ENCODE results near the gene CDC123.
"Not testable (repeated sequence)": the region's sequence is repeated elsewhere in the genome, so short reads cannot be mapped to it uniquely, and the experiment has no call there.

Gene CDC123

GRCh38 chr10:12165999-12166775, 29.8 kb upstream of the CDC123 start:
- Histone ChIP-seq H3K9me3 (replicated peaks in 1 of 11) (no peaks in the 10 kb centered on the region), H3K27ac (no peak overlapping the region), H4K20me1 (peaks cover 0 to 6% (median 0%) of the 10 kb centered on the region in 11 experiments; a peak in 1 of 22 replicates), H3K4me3 (no peak overlapping the region), H3K4me1 (no peaks in the 10 kb centered on the region), H3K27me3 (no peaks in the 10 kb centered on the region), H3K9ac (no peak overlapping the region), H3K36me3 (peaks cover 94 to 100% (median 100%) of the 10 kb centered on the region in 11 experiments), H3K4me2 (no peak overlapping the region)
- TF ChIP-seq Cebpa-rat (IDR thresholded peaks at IDR 0.05): no peak

- H3K27ac ChIP-seq, H3K4me3 ChIP-seq: not testable (repeated sequence)
These were observed 24.5 kb upstream of the CDC123 start for GRCh38 chr10:12171512-12171911.

DNA sequence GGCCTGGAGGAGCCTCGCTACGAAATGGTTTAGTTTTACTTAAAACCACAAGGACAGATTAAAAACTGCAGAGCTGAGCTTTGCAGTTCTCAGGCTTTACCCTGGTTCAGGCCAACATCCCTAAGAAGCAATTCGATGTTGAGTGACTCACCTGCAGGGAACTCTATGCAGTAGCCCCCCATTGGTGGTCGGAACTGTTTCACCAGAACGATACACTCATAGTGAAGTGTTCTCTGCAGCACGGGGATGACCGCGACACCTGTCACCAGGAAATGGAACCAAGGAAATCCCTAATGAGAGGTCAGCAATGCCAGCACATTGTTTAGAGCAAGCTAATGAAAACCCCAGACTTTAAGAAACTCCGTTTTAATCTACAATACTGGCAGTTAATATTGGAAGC, 18.3 kb upstream of the CDC123 start:
- Histone ChIP-seq H3K36me3 (peaks cover 63 to 99% (median 93%) of the 10 kb centered on the region in 11 experiments), H4K20me1 (peaks cover 0 to 21% (median 0%) of the 10 kb centered on the region in 11 experiments; a peak in 4 of 22 replicates), H3K4me3 (no peak overlapping the region), H3K27me3 (no peaks in the 10 kb centered on the region), H3K9me3 (replicated peaks in 1 of 11) (no peaks in the 10 kb centered on the region), H3K27ac (no peak overlapping the region), H3K9ac (no peak overlapping the region), H3K4me2 (no peak overlapping the region), H3K4me1 (peaks cover 10 to 48% (median 42%) of the 10 kb centered on the region in 10 experiments)
- no peak for TF ChIP-seq Cebpa-rat (IDR thresholded peaks at IDR 0.05)

More at GRCh38 chr10:12171512-12171911, 24.5 kb upstream of the CDC123 start:
- H3K36me3 ChIP-seq: peaks cover 96 to 100% (median 100%) of the 10 kb centered on the region in 11 experiments
- not testable (repeated sequence) for H3K4me1 ChIP-seq; H4K20me1 ChIP-seq; H3K27me3 ChIP-seq; H3K9ac ChIP-seq; H3K4me2 ChIP-seq; H3K9me3 ChIP-seq (replicated peaks in 1 of 11)

GRCh38 chr10:12179606-12180170, 16.3 kb upstream of the CDC123 start:
- peak overlapping the region in 1 of 11 experiments; percentile 8; a peak in 1 of 22 replicates for H3K9ac ChIP-seq
- peaks cover 53 to 99% (median 92%) of the 10 kb centered on the region in 11 experiments for H3K36me3 ChIP-seq
- no peaks in the 10 kb centered on the region for H3K27me3 ChIP-seq
- H3K4me2 ChIP-seq: peak overlapping the region in 10 of 11 experiments; percentile 4 to 79 (median 53); a peak in 18 of 22 replicates
- H3K9me3 ChIP-seq (replicated peaks in 1 of 11): no peaks in the 10 kb centered on the region
- peaks cover 16 to 61% (median 52%) of the 10 kb centered on the region in 10 experiments for H3K4me1 ChIP-seq
- peak overlapping the region in 8 of 11 experiments; percentile 20 to 73 (median 44); a peak in 9 of 22 replicates for H3K27ac ChIP-seq
- H4K20me1 ChIP-seq: peaks cover 0 to 21% (median 0%) of the 10 kb centered on the region in 11 experiments; a peak in 4 of 22 replicates
- no peak overlapping the region for H3K4me3 ChIP-seq
- TF ChIP-seq Cebpa-rat (IDR thresholded peaks at IDR 0.05): no peak

GRCh38 chr10:12180221-12180974, 15.6 kb upstream of the CDC123 start:
- Histone ChIP-seq H3K4me3 (no peak overlapping the region), H3K4me1 (peaks cover 16 to 61% (median 52%) of the 10 kb centered on the region in 10 experiments), H3K9ac (0 out of 22 replicates have a peak overlapping the region, but pooled peaks of 1 of the 11 experiments have one; percentile 11), H3K27me3 (no peaks in the 10 kb centered on the region), H3K9me3 (replicated peaks in 1 of 11) (no peaks in the 10 kb centered on the region), H3K4me2 (peak overlapping the region in 10 of 11 experiments; percentile 26 to 79 (median 63); a peak in 17 of 22 replicates), H3K36me3 (peaks cover 53 to 99% (median 92%) of the 10 kb centered on the region in 11 experiments), H3K27ac (peak overlapping the region in 9 of 11 experiments; percentile 20 to 73 (median 54); a peak in 12 of 22 replicates), H4K20me1 (peaks cover 0 to 21% (median 0%) of the 10 kb centered on the region in 11 experiments; a peak in 4 of 22 replicates)
- TF ChIP-seq Cebpa-rat (IDR thresholded peaks at IDR 0.05): no peak

DNA sequence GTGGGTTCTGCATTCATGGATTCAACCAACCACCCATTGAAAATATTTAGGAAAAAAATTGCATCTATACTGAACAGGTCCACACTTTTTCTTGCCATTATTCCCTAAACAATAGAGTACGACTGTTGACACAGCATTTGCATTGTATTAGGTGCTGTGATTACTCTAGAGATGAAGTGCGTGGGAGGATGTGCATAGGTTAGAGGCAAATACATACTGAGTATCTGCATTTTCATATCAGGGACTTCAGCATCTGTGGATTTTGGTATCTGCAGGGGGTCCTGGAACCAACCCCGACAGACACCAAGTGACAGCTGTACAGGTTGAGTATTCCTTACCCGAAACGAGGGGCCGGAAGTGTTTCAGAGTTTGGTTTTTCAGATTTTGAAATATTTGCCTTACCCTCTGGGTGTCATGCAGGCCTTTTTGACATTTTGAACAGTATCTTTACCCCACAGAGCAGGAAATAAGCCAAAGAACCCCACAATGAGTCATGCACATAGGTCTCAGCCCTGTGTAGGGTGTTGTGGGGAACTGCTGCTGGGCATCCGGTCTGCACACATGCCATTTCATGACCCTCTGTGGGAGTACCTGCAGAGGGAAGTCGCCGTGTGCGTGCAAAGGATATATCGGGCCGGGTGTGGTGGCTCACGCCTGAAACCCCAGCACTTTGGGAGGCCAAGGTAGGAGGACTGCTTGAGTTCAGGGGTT, 14.8 kb upstream of the CDC123 start:
- no peak for TF ChIP-seq Cebpa-rat (IDR thresholded peaks at IDR 0.05)
- Histone ChIP-seq H3K36me3 (peaks cover 53 to 99% (median 92%) of the 10 kb centered on the region in 11 experiments), H3K27ac (peak overlapping the region in 9 of 11 experiments; percentile 47 to 74 (median 64); a peak in 18 of 22 replicates), H3K9ac (peak overlapping the region in 7 of 11 experiments; percentile 18 to 54 (median 41); a peak in 6 of 22 replicates), H3K9me3 (replicated peaks in 1 of 11) (no peaks in the 10 kb centered on the region), H3K4me3 (0 out of 20 replicates have a peak overlapping the region, but pooled peaks of 1 of the 10 experiments have one; percentile 19), H3K27me3 (no peaks in the 10 kb centered on the region), H4K20me1 (peaks cover 0 to 24% (median 0%) of the 10 kb centered on the region in 11 experiments; a peak in 4 of 22 replicates), H3K4me2 (peak overlapping the region in 10 of 11 experiments; percentile 54 to 79 (median 64); a peak in 18 of 22 replicates), H3K4me1 (peaks cover 18 to 69% (median 55%) of the 10 kb centered on the region in 10 experiments)

DNA sequence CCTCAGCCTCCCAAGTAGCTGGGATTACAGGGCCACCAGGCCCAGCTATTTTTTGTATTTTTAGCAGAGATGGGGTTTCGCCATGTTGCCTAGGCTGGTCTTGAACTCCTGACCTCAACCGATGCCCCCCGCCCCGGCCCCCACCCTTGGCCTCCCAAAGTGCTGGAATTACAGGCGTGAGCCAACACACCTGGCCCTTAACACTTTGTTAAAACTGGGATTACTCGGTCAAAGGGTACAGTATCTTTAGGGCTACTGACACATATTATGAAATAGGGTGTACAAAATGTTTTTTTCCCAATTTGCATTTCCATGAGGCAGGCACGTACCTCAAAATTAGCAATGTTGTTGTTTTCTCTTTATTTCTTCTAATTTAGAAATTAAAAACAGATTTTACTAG, 11.8 kb upstream of the CDC123 start:
- Histone ChIP-seq H3K4me1 (peaks cover 24 to 87% (median 73%) of the 10 kb centered on the region in 10 experiments), H3K4me3 (no peak overlapping the region), H3K27me3 (no peaks in the 10 kb centered on the region), H3K9ac (no peak overlapping the region), H3K36me3 (peaks cover 33 to 99% (median 85%) of the 10 kb centered on the region in 11 experiments), H3K9me3 (replicated peaks in 1 of 11) (no peaks in the 10 kb centered on the region), H4K20me1 (peaks cover 0 to 33% (median 0%) of the 10 kb centered on the region in 11 experiments; a peak in 5 of 22 replicates), H3K27ac (peak overlapping the region in 2 of 11 experiments; percentile 55 to 68; a peak in 1 of 22 replicates), H3K4me2 (no peak overlapping the region)
- TF ChIP-seq Cebpa-rat (IDR thresholded peaks at IDR 0.05): no peak

DNA sequence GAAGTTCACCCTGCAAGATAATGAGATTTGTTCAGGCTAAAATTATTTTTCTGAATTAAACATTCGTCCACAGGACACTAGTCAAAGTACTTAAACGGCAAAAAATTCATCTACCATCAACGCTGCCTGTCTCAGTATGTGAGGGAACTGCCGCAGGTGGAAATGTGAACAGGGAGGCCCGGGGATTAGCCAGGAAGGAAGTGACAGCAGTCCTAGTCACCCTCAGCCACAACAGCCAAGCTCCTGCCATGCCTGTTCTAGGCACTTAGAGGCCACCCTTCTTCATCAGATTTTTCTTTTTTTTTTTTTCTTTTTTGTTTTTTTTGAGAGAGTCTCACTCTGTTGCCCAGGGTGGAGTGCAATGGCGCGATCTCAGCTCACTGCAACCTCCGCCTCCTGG, 9.7 kb upstream of the CDC123 start:
- no peak for TF ChIP-seq Cebpa-rat (IDR thresholded peaks at IDR 0.05)
- no peaks in the 10 kb centered on the region for H3K27me3 ChIP-seq
- H4K20me1 ChIP-seq: peaks cover 0 to 17% (median 0%) of the 10 kb centered on the region in 11 experiments; a peak in 5 of 22 replicates
- no peaks in the 10 kb centered on the region for H3K9me3 ChIP-seq (replicated peaks in 1 of 11)
- peaks cover 33 to 95% (median 69%) of the 10 kb centered on the region in 11 experiments for H3K36me3 ChIP-seq
- peak overlapping the region in 10 of 11 experiments; percentile 6 to 84 (median 60); a peak in 19 of 22 replicates for H3K4me2 ChIP-seq
- peaks cover 32 to 87% (median 72%) of the 10 kb centered on the region in 10 experiments for H3K4me1 ChIP-seq
- H3K27ac ChIP-seq: peak overlapping the region in 8 of 11 experiments; percentile 10 to 50 (median 32); a peak in 12 of 22 replicates
- peak overlapping the region in 4 of 11 experiments; percentile 9 to 37 (median 16); a peak in 4 of 22 replicates for H3K9ac ChIP-seq
- no peak overlapping the region; a peak in 1 of 20 replicates for H3K4me3 ChIP-seq

All from BLaER1 treated with 17β-estradiol and CSF1 and Interleukin-3, amounts not matched to agents 10 nM and 100 nM (cell line).